MM.1S (cell line): ENCODE data around the gene LRMDA.

Source experiments
- CTCF ChIP-seq: fragments of 300-600 bp; sonication (generic); IDR thresholded peaks from 2 replicates; pipeline ENCODE4 v1.5.1; 2016; ENCODE audit warnings: antibody characterized with exemption, low read length, mixed read lengths
- EZH2 ChIP-seq: fragments of 300-600 bp; sonication (generic); optimal IDR thresholded peaks from 2 replicates; pipeline ENCODE3; 2017; ENCODE audit warnings: low read depth, mild to moderate bottlenecking, antibody characterized with exemption, low read length, mixed read lengths
- EZH2phosphoT487 ChIP-seq: fragments of 300-600 bp; sonication (generic); IDR thresholded peaks from 2 replicates; pipeline ENCODE4 v1.6.1; 2018; ENCODE audit warnings: antibody characterized with exemption, low read length

- TF ChIP-seq CTCF = no peak
- TF ChIP-seq EZH2 = no peak
- no peak for TF ChIP-seq EZH2phosphoT487
Observed at GRCh38 chr10:75530299-75530698, 98.9 kb downstream of the LRMDA start.
